ENCODE results near the gene TP53RK.

TP53RK gene

GRCh38 chr20:46689082-46689753 is at the start of gene TP53RK:
Gene TP53RK, minus strand, starts transcription at chr20:46689444. Its CDS starts 30 bp downstream, at chr20:46689414.
- FAIRE-seq (no peak), DNase-seq (ENCODE audit: insufficient read length, low spot score) (peak; percentile 83)
- no peak for TF ChIP-seq CTCF (IDR thresholded peaks at IDR 0.05; ENCODE audit: insufficient read depth, missing control alignments)

GRCh38 chr20:46735436-46735835 is 46.2 kb upstream of the TP53RK start:
- DNase-seq (ENCODE audit: insufficient read length, low spot score), result no peak
- FAIRE-seq, result no peak
- TF ChIP-seq CTCF (IDR thresholded peaks at IDR 0.05; ENCODE audit: insufficient read depth, missing control alignments), result no peak

DNA sequence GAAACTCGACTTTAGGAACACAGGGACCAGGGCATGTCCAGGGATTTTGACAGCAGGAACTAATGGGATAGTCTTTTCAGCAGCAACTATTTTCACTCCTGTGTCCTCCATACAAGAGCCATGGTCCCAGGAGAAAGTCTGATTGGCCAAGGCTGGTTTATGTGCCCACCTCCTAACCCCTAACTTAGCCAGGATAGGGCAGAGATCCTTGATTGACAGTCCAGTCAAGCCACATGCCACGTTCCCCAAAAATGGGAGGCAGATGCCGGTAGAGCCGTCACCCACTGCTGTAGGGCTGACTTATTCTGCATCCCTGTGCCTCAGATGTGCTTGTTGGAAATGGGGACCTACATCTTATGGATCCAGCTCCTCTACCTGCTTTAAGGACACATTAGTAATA is 42.5 kb upstream of the TP53RK start:
- FAIRE-seq, result no peak

GRCh38 chr20:46725186-46726165 is 36.2 kb upstream of the TP53RK start:
- FAIRE-seq, result no peak
- DNase-seq (ENCODE audit: insufficient read length, low spot score), result no peak
- no peak for TF ChIP-seq CTCF (IDR thresholded peaks at IDR 0.05; ENCODE audit: insufficient read depth, missing control alignments)

More for the DNA sequence above, 42.5 kb upstream of the TP53RK start:
- no peak for DNase-seq (ENCODE audit: insufficient read length, low spot score)
- TF ChIP-seq CTCF (IDR thresholded peaks at IDR 0.05; ENCODE audit: insufficient read depth, missing control alignments), result no peak

GRCh38 chr20:46724343-46724959 is 35.2 kb upstream of the TP53RK start:
- DNase-seq (ENCODE audit: insufficient read length, low spot score) (no peak), FAIRE-seq (no peak)
- TF ChIP-seq CTCF (IDR thresholded peaks at IDR 0.05; ENCODE audit: insufficient read depth, missing control alignments), result no peak

- FAIRE-seq, result no peak
These were observed 33.8 kb upstream of the TP53RK start for GRCh38 chr20:46723039-46723438.

More at GRCh38 chr20:46723039-46723438, 33.8 kb upstream of the TP53RK start:
- no peak for DNase-seq (ENCODE audit: insufficient read length, low spot score)
- no peak for TF ChIP-seq CTCF (IDR thresholded peaks at IDR 0.05; ENCODE audit: insufficient read depth, missing control alignments)
